Measurements from ENCODE around the gene ZNF41. TPM values are rescaled to one million over a fixed set of nuclear protein-coding genes. Genes with fewer than 3 reads are reported as not detected.

Gene ZNF41
- total RNA-seq, 2 donors from 2014 or later: 8.3 to 12.3 TPM

- H3K27ac ChIP-seq: no peak overlapping the region
- TF ChIP-seq POLR2AphosphoS5 (IDR thresholded peaks at IDR 0.05) (no peak), POLR2A (IDR thresholded peaks at IDR 0.05) (no peak)
- 94% methylated on average over 2 of the region's 2 CpGs for WGBS
- intact Hi-C loops (cut with DNase I): no loop called here
- H3K36me3 ChIP-seq: no peaks in the 10 kb centered on the region
- no peaks in the 10 kb centered on the region for H3K9me3 ChIP-seq
- no peak overlapping the region for H3K4me3 ChIP-seq
- H3K4me1 ChIP-seq (replicated peaks): no peaks in the 10 kb centered on the region
- no peaks in the 10 kb centered on the region for H3K27me3 ChIP-seq (replicated peaks; ENCODE audit: insufficient read depth)
- DNase-seq (ENCODE audit: low spot score): no peak
Observed at GRCh38 chrX:47507153-47507867, 24.3 kb upstream of the ZNF41 start.

GRCh38 chrX:47503151-47503550 is 20.1 kb upstream of the ZNF41 start:
- WGBS: no CpG with 5 or more reads among the region's 5 CpGs

GRCh38 chrX:47502316-47503125 is 19.5 kb upstream of the ZNF41 start:
- 83% methylated on average over 7 of the region's 7 CpGs for WGBS
- no peak for DNase-seq (ENCODE audit: low spot score)
- Histone ChIP-seq H3K27me3 (replicated peaks; ENCODE audit: insufficient read depth) (no peaks in the 10 kb centered on the region), H3K4me1 (replicated peaks) (no peaks in the 10 kb centered on the region), H3K4me3 (no peak overlapping the region), H3K36me3 (no peaks in the 10 kb centered on the region), H3K9me3 (no peaks in the 10 kb centered on the region), H3K27ac (no peak overlapping the region)
- intact Hi-C loops (cut with DNase I): no loop called here
- TF ChIP-seq POLR2AphosphoS5 (IDR thresholded peaks at IDR 0.05) (no peak), CTCF (IDR thresholded peaks at IDR 0.05) (no peak), POLR2A (IDR thresholded peaks at IDR 0.05) (no peak)

More at GRCh38 chrX:47503151-47503550, 20.1 kb upstream of the ZNF41 start:
- Histone ChIP-seq H3K4me1 (replicated peaks) (no peaks in the 10 kb centered on the region), H3K27ac (no peak overlapping the region), H3K9me3 (no peaks in the 10 kb centered on the region), H3K27me3 (replicated peaks; ENCODE audit: insufficient read depth) (no peaks in the 10 kb centered on the region), H3K4me3 (no peak overlapping the region), H3K36me3 (no peaks in the 10 kb centered on the region)
- TF ChIP-seq CTCF (IDR thresholded peaks at IDR 0.05) (no peak), POLR2A (IDR thresholded peaks at IDR 0.05) (no peak), POLR2AphosphoS5 (IDR thresholded peaks at IDR 0.05) (no peak)
- no peak for DNase-seq (ENCODE audit: low spot score)
- intact Hi-C loops (cut with DNase I): no loop called here

- DNase-seq (ENCODE audit: low spot score): no peak
- no peak for TF ChIP-seq CTCF (IDR thresholded peaks at IDR 0.05)
- Histone ChIP-seq H3K9me3 (no peaks in the 10 kb centered on the region), H3K36me3 (no peaks in the 10 kb centered on the region), H3K27ac (no peak overlapping the region), H3K4me3 (no peak overlapping the region), H3K27me3 (replicated peaks; ENCODE audit: insufficient read depth) (no peaks in the 10 kb centered on the region), H3K4me1 (replicated peaks) (no peaks in the 10 kb centered on the region)
- intact Hi-C loops (cut with DNase I): no loop called here
- 17% methylated on average over 7 of the region's 7 CpGs for WGBS
Observed at GRCh38 chrX:47501226-47502074, 18.4 kb upstream of the ZNF41 start.

GRCh38 chrX:47500554-47500953 is 17.5 kb upstream of the ZNF41 start:
- TF ChIP-seq POLR2A (IDR thresholded peaks at IDR 0.05) (no peak), POLR2AphosphoS5 (IDR thresholded peaks at IDR 0.05) (no peak), CTCF (IDR thresholded peaks at IDR 0.05) (no peak)
- intact Hi-C loops (cut with DNase I): no loop called here
- DNase-seq (ENCODE audit: low spot score): no peak
- WGBS: 75% methylated on average over 5 of the region's 5 CpGs
- Histone ChIP-seq H3K4me3 (no peak overlapping the region), H3K9me3 (no peaks in the 10 kb centered on the region), H3K4me1 (replicated peaks) (no peaks in the 10 kb centered on the region), H3K27me3 (replicated peaks; ENCODE audit: insufficient read depth) (no peaks in the 10 kb centered on the region), H3K27ac (no peak overlapping the region), H3K36me3 (no peaks in the 10 kb centered on the region)

All from prostate gland (tissue), 2 donors.